Measurements from ENCODE around the gene STRN4. TPM values are rescaled to one million over a fixed set of nuclear protein-coding genes. Genes with fewer than 3 reads are reported as not detected.
A peak's percentile ranks its signal among the peaks of the same experiment; 100 is the strongest.

Gene STRN4
- total RNA-seq, 1 experiment from 2014 or later, result 107 TPM

DNA sequence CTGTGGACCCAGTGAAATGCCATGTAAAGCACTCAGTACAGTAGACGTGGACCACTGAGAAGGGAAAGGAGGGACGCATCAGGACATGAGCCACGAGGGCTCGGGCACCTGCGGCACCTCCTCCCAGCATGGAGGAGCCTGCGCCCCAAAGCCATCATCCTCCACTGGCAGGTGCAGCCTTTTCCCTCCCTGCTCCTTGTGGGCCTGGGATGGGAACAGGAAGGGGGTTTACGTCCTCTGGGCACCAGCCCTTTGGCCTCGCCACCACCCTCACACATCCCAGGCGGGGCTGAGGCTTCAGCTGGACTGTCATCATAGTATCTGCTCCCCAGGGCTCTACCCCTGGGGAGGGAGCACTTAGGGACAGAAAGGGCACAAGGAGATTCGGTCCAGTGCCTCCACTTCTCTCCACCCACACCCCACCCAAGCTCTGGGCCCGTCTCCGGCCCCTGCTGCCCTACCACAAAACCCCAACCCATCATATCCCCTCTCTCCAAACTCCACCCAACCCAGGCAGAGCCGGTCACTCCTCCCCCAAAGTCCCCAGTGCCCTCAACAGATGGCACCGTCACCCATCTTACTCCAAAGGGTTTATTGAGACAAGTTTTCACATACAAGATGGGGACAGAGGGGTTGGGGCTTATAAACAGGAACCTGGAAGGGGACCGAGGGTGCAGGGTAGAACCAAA is 27.2 kb downstream of the STRN4 start:
- TF ChIP-seq SIN3A (IDR thresholded peaks at IDR 0.05; ENCODE audit: low read depth) (no peak), ELF1 (IDR thresholded peaks at IDR 0.05; ENCODE audit: borderline replicate concordance, low read depth) (no peak), SRF (IDR thresholded peaks at IDR 0.05; ENCODE audit: low read depth) (no peak), EZH2 (IDR thresholded peaks at IDR 0.05) (no peak), POLR2AphosphoS5 (IDR thresholded peaks at IDR 0.05; ENCODE audit: low read depth, low read length) (no peak), ZFX (IDR thresholded peaks at IDR 0.05) (no peak), EZH2phosphoT487 (IDR thresholded peaks at IDR 0.05; ENCODE audit: borderline replicate concordance) (no peak), ZNF274 (IDR thresholded peaks at IDR 0.05; ENCODE audit: low read depth, low read length) (no peak), EGR1 (IDR thresholded peaks at IDR 0.05; ENCODE audit: low read depth) (no peak), RAD21 (IDR thresholded peaks at IDR 0.05; ENCODE audit: low read depth) (no peak), CBX3 (IDR thresholded peaks at IDR 0.05; ENCODE audit: low read depth) (no peak), TCF7L2 (IDR thresholded peaks at IDR 0.05; ENCODE audit: borderline replicate concordance, extremely low read depth, insufficient read depth, insufficient read length) (no peak), SP1 (IDR thresholded peaks at IDR 0.05; ENCODE audit: low read depth) (no peak), YY1 (IDR thresholded peaks at IDR 0.05; ENCODE audit: extremely low read depth, insufficient replicate concordance, low read depth, low read length) (no peak), FOSL1 (IDR thresholded peaks at IDR 0.05; ENCODE audit: low read depth) (no peak), JUND (IDR thresholded peaks at IDR 0.05) (no peak)
- TF ChIP-seq, protein P1, sequence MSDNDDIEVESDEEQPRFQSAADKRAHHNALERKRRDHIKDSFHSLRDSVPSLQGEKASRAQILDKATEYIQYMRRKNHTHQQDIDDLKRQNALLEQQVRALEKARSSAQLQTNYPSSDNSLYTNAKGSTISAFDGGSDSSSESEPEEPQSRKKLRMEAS (IDR thresholded peaks at IDR 0.05), result no peak
- TF ChIP-seq, protein P2, sequence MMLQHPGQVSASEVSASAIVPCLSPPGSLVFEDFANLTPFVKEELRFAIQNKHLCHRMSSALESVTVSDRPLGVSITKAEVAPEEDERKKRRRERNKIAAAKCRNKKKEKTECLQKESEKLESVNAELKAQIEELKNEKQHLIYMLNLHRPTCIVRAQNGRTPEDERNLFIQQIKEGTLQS (IDR thresholded peaks at IDR 0.05), result no peak
- POLR2A ChIA-PET, result no interaction called here
- CTCF ChIA-PET, result no interaction called here

More for the DNA sequence above, 27.2 kb downstream of the STRN4 start:
- Histone ChIP-seq H2AFZ (ENCODE audit: low read depth, low read length, poor library complexity, severe bottlenecking) (no peak overlapping the region), H3K79me2 (ENCODE audit: insufficient read depth, low read length) (peaks cover 24% of the 10 kb centered on the region), H3K4me2 (ENCODE audit: low read length) (no peak overlapping the region), H3K9ac (ENCODE audit: low read length) (no peak overlapping the region), H3K9me3 (ENCODE audit: control insufficient read depth in 1 of 2, insufficient read depth in 1 of 2, low read depth in 1 of 2, low read length in 2 of 2) (no peaks in the 10 kb centered on the region), H3K4me3 (replicated peaks in 1 of 2; ENCODE audit: low read depth in 1 of 2, low read length in 2 of 2) (no peak overlapping the region), H3K4me1 (ENCODE audit: control insufficient read depth in 1 of 2, insufficient read depth in 2 of 2, low read length in 2 of 2) (peaks cover 10 to 27% of the 10 kb centered on the region in 2 experiments; a peak in 3 of 4 replicates), H3K36me3 (ENCODE audit: control insufficient read depth in 1 of 2, insufficient read depth in 2 of 2, low read length in 2 of 2) (peaks cover 17 to 39% of the 10 kb centered on the region in 2 experiments; a peak in 3 of 4 replicates), H3K9me2 (ENCODE audit: insufficient read depth) (no peaks in the 10 kb centered on the region), H3K27me3 (ENCODE audit: insufficient read depth, low read length) (no peaks in the 10 kb centered on the region), H3K27ac (ENCODE audit: low read depth, low read length) (peak overlapping the region; percentile 33; the same call in 1 of the 2 replicates), H4K20me1 (ENCODE audit: insufficient read depth) (no peaks in the 10 kb centered on the region)
- DNase-seq (ENCODE audit: low read depth, low spot score) (no peak), ATAC-seq (no peak)
- no TSS peak for BruUV-seq (replicated peaks)
- RAD21 ChIA-PET (ENCODE audit: low non-redundant PET in 1 of 2, low total read pairs in 2 of 2, uncharacterized antibody in 2 of 2, unreplicated experiment in 2 of 2), result no interaction called here
- intact Hi-C loops (cut with micrococcal nuclease), result no loop called here
